ENCODE measurements around the gene IQSEC1. TPM values are rescaled to one million over a fixed set of nuclear protein-coding genes. Genes with fewer than 3 reads are reported as not detected.

Gene IQSEC1
- polyA plus RNA-seq, 1 donor = 40.0 TPM

- DNase-seq (ENCODE audit: low read depth) = no peak
Measured at GRCh38 chr3:13002398-13003124, 70.7 kb downstream of the IQSEC1 start.

DNA sequence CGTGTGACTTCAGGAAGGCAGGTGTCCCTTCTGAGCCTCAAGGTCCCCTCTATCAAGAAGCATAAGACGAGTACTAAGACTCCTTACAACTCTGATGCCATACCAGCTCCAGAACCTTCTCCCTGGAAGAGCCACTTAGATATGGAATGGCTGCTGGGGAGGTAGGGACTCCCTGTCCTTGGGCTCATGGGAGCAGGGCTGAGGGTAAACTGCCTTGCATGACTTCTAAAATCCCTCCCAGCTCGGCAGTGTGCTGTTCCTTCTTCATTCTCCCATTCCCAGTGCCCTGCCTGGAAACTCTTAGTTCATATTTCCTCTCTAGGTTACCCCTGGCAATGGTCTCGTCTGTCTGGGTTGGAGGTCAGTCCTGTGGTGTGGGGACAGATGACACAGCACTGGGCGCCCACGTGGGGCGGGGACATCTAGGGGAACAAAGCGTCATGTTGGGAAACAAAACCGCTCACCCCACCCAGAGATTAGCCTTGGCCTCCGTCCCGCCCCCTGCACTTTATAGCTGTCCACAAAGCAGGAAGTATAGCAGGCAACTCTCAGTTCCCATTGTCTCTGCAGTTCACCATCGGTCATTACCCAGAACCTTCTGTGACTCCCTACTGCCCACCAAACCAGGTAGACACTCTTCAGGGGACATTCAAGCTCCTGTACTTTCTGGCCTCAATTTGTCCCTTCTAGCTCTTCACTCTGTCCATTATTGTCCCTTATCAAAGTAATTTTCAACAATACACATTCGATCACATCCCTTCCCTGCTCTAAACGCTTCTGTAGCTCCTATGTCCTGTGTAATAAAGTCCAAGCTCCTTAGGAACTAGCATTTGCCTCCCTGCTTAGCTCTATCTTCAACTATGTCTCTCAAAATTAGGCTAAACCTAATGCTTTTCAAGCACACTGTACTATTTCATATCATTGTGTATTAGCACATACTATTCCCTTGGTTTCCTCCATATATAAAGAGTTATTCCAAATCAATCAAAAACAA lies 73.8 kb downstream of the IQSEC1 start:
- DNase-seq (ENCODE audit: low read depth) = no peak

- DNase-seq (ENCODE audit: low read depth) = no peak
Measured at GRCh38 chr3:12998648-12999047, 74.6 kb downstream of the IQSEC1 start.

GRCh38 chr3:12997387-12997786 lies 75.8 kb downstream of the IQSEC1 start:
- no peak for DNase-seq (ENCODE audit: low read depth)

DNA sequence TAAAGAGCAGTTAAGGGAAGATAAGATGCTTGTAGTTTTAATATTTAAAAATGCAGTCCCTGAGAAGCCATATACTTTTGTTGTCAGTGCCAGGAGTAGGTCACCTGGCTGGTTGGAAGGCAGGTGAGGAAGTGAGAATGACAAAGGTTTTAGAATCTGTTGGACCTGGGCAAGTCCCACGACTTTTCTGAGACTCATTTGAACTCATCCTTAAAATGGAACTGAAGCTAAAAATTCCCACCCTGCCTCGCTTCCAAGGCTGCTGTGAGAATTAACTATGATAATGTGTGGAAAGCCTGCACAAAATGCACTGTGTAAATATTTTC lies 77.1 kb downstream of the IQSEC1 start:
- no peak for DNase-seq (ENCODE audit: low read depth)

DNA sequence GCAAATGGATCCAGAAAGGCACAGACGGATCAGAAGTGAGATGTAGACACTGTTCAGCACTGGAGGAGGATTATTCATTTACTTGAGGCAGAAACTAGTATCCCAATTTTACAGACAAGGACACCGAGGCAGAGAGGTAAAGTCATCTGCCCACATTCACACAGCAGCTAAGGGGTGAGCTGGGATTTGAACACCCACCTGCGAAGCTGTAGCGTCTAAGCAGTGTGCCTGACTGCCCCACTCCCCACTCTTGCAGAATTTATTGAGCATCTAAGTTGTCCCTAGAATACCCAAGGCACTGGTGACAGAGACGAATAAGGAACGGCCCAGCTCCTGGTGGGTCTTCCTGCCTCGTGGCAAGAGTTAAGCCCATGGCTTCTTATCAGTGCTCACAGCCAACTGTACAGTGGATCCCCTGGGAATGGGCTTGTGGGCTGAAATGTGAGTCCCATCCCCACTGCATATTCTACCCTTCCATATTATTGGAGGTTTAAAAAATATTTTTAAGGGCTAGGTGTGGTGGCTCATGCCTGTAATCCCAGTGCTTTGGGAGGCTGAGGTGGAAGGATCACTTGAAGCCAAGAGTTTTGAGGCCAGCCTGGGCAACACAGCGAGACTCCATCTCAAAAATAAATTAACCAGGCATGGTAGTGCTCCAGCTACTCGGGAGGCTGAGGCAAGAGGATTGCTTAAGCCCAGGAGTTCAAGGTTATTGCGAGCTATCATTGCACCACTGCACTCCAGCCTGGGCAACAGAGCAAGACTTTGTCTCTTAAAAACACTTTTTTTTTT lies 77.6 kb downstream of the IQSEC1 start:
- no peak for DNase-seq (ENCODE audit: low read depth)

DNA sequence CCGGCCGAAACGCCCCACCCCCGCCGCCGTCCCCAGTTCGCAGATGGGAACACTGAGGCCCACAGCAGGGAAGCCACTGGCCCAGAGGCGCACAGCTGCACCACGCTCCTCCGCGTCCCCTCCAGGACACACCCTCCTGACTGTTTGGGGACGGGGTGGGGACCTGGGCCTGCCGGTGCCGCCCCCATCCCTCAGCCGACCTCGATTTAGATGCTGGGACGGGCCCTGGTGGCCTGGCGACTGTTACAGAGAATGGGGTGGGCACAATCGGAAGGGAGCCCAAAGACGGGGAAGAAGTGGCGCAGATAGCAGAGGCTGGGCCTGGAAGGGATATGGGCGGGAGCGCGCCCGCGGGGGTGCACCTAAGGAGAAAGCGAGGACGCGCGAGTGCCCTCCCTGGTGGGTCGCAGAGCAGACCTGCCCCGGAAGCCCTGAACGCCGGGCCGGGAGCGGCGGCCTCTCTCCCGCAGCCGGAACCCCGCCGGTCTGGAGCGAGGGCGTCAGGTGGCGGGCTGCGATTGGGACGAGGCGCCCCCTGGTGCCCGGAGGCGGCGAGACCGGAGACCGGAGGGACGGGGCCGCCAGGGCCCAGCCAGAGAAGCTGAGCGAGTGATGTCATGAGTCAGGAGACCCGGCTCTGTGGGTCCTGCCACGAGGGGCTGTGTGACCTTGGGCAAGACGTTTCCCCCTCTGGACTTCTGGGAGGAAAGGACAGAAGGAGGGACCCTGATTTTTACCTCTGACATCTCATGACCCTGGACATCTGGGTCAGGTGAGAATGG lies 78.4 kb downstream of the IQSEC1 start:
- no peak for DNase-seq (ENCODE audit: low read depth)

DNA sequence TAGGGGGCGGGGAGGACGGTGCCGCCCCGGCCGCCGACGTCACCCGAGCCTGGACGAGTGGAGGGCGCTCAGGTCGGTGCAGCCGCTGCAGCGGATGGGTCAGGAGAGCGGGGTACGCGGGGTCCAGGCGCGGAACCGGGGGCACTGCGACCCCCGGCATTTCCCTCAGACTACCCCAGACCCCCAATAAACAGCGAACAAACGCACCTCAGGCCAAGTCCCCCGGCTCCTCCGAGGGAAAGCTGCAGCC lies 78.9 kb downstream of the IQSEC1 start:
- no peak for DNase-seq (ENCODE audit: low read depth)

- DNase-seq (ENCODE audit: low read depth) = no peak
Measured at GRCh38 chr3:12993517-12994356, 79.5 kb downstream of the IQSEC1 start.

GRCh38 chr3:12992629-12993516 lies 80.4 kb downstream of the IQSEC1 start:
- no peak for DNase-seq (ENCODE audit: low read depth)

- DNase-seq (ENCODE audit: low read depth) = no peak
Measured at GRCh38 chr3:12991861-12992281, 81.4 kb downstream of the IQSEC1 start.

- DNase-seq (ENCODE audit: low read depth) = no peak
Measured at GRCh38 chr3:12991481-12991837, 81.8 kb downstream of the IQSEC1 start.

GRCh38 chr3:12990781-12991480 lies 82.3 kb downstream of the IQSEC1 start:
- DNase-seq (ENCODE audit: low read depth) = no peak

DNA sequence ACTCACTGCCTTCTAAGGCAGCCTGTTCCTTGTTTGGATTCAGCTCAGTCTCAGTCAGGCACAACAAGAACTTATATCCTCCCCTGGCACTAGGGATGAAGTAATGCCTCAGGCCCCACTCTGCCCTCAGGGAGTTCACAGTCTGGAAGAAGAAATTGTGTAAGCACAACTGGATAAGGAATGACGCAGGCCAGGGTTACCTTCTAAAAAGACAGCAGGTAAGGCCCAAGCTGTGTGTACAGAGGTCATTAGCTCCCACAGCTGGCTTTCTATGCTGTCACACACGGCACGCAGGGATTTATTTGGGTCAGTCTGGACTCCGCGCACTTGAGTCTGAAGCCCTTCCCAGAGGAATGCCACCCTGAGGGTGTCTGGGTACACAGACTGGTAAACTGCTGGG lies 82.9 kb downstream of the IQSEC1 start:
- DNase-seq (ENCODE audit: low read depth) = no peak

- DNase-seq (ENCODE audit: low read depth) = no peak
Measured at GRCh38 chr3:12988728-12989454, 84.3 kb downstream of the IQSEC1 start.

DNA sequence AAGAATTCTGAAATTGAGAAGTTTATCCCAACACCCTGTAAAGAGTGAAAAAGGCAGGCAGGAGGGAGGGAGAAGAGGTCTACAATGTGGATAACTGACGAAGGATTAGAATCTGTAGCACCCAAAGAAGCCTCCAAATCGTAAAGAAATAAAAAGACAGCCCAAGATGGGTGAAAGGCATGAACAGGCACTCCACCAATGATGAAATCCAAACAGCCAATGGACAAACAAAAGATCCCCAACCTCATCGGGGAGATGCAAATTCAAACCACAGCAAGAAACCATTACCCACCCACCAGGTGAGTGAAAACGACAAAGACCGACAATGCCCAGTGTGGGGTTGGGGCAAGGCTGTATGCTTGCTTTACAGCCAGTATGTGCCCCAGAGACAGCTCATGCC lies 85.6 kb downstream of the IQSEC1 start:
- no peak for DNase-seq (ENCODE audit: low read depth)

DNA sequence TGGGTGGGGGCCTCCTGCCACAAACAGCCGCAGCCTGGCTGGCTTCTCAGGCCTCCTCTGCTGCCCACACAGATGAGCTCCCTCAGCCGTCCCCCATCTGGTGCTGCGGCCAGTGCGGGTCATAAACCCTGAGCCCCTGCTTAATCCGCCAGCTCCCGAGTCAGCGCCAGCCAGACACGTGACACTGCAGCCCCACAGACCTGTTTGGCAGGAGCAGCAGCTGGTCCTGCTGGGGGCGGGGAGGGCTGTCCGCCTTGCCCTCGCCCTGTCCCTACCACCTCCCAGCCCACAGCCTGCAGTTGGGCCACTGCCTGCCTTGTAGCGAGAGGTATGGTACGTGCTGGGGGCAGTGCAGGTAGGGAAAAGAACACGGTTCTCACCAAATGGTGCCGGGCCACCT lies 86.2 kb downstream of the IQSEC1 start:
- no peak for DNase-seq (ENCODE audit: low read depth)

GRCh38 chr3:12986521-12986920 lies 86.7 kb downstream of the IQSEC1 start:
- DNase-seq (ENCODE audit: low read depth) = no peak

All from forelimb muscle (tissue), 1 donor.